Myometrial cell (primary cell): ENCODE data around the gene PRIM1. TPM values are rescaled to one million over a fixed set of nuclear protein-coding genes. Genes with fewer than 3 reads are reported as not detected.

ENCODE experiments used
- total RNA-seq: library from RNA; depleted of rRNA; stranded (reverse); fragments of >200 nt; gene quantifications from 2 replicates; pipeline ENCODE4 v1.2.3, GENCODE V29; 2015

PRIM1 gene
- 11.5 and 12.4 TPM in 2 replicates for total RNA-seq

GRCh38 chr12:56751712-56752598 lies at the start of gene PRIM1:
Gene PRIM1, minus strand, starts transcription at chr12:56752323. Its CDS starts 25 bp downstream, at chr12:56752298.

GRCh38 chr12:56724972-56725722 lies 27.0 kb downstream of the PRIM1 start, which contains the start of gene NACA:
Gene NACA, minus strand, starts transcription at chr12:56725299. Its CDS starts 778 bp downstream, at chr12:56724521.

DNA sequence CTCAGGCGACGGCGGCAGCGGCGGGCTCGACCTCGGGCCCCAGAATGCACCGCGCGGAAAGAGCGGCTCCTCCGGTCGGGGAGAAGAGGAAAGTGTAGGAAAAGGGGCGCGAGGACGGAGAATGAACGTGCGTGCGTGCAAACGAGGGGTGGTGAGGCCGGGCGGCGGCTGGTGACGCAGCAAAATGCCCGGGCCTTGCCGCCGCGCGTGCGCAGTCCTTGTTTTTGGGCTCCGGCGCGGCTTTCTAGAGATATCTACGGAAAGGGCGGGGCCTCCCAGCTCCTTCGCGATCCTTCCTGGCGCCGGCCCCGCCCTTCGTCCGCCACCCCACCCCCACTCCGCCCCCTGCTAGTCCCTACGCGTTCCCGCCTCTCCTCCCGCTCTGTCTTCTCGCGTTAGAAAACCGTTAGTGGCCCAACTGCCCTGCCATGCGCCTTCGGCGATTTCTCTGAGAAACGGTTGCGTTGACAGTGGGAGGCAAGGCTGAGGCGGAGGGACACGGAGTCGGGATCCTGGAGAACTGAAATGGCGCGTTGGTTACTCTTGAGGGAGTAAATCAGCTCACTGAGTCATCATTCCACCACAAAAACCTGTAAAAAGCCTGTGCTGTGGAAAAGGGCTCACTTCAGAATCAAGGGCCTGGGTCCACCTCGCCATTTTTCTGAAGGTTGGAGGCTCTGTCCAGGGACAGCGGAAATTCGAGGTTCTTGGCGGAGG lies 63.8 kb downstream of the PRIM1 start, which contains the start of gene PTGES3:
Gene PTGES3, minus strand, starts transcription at position 156 of the 717 bp plus-strand sequence. CDS start 285 bp downstream, outside the sequence.

Other genes with a start within 250 kb of the PRIM1 start
- gene RBMS2, start 230.5 kb downstream of the PRIM1 start, total RNA-seq, result 13.6 and 16.4 TPM in 2 replicates
- 21.9 and 27.1 TPM in 2 replicates for gene BAZ2A, start 122.0 kb downstream of the PRIM1 start, total RNA-seq
- gene ATP5F1B, start 106.3 kb downstream of the PRIM1 start, total RNA-seq, result 627 and 689 TPM in 2 replicates
- 102 and 110 TPM in 2 replicates for gene PTGES3, start 64.0 kb downstream of the PRIM1 start, total RNA-seq
- 1,069 and 1,145 TPM in 2 replicates for gene NACA, start 27.0 kb downstream of the PRIM1 start, total RNA-seq
- 2.7 and 2.9 TPM in 2 replicates for gene HSD17B6, start 11.0 kb upstream of the PRIM1 start, total RNA-seq
- not detected in 2 replicates for gene SDR9C7, start 182.1 kb upstream of the PRIM1 start, total RNA-seq
- 0.18 TPM in 1 of 2 replicates, not detected in the other for gene RDH16, start 205.3 kb upstream of the PRIM1 start, total RNA-seq